22Rv1 (cell line): ENCODE results near the gene ZNF48.

Experiments
- CTCF ChIP-seq: fragments of 450-650 bp; IDR thresholded peaks from 2 replicates; pipeline ENCODE4 v1.5.1; 2017; ENCODE audit warnings: mild to moderate bottlenecking
- ZFX ChIP-seq: fragments of 450-650 bp; IDR thresholded peaks from 2 replicates; pipeline ENCODE4 v1.6.1; 2017; ENCODE audit warnings: antibody characterized with exemption, borderline replicate concordance

GRCh38 chr16:30346286-30346685, 48.9 kb upstream of the ZNF48 start:
- TF ChIP-seq CTCF (no peak), ZFX (no peak)
